ENCODE measurements around the gene RNF151.

DNA sequence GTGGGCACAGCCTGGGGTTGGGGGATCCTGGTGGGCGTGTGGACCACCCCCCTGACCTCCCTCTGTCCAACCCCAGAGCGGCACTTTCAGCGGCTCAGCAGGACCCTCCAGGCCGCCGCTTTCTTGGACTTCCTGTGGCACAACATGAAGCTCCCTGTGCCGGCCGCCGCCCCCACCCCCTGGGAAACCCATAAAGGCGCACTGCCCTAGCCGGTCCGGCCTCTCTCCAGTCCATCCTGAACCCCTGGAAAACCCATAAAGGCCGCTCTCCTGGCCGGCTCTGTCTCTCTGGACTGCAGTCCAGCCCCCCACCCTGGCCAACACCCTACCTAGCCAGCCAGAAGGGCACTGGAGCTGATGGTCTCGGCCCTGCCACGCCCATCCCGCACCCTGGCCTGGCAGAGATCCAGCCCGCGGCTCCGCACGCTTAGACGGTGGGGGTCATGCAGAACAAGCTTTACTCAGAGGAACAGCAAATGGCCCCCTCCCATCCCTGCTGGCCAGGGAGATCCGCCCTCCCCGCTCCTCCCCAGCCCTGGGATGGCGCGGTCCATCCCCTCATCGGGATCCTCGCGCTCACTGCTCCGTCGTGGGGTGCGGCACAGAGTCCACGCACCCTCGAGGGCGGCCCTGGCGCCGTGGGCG, 11.9 kb downstream of the RNF151 start:
- TF ChIP-seq, protein P1, sequence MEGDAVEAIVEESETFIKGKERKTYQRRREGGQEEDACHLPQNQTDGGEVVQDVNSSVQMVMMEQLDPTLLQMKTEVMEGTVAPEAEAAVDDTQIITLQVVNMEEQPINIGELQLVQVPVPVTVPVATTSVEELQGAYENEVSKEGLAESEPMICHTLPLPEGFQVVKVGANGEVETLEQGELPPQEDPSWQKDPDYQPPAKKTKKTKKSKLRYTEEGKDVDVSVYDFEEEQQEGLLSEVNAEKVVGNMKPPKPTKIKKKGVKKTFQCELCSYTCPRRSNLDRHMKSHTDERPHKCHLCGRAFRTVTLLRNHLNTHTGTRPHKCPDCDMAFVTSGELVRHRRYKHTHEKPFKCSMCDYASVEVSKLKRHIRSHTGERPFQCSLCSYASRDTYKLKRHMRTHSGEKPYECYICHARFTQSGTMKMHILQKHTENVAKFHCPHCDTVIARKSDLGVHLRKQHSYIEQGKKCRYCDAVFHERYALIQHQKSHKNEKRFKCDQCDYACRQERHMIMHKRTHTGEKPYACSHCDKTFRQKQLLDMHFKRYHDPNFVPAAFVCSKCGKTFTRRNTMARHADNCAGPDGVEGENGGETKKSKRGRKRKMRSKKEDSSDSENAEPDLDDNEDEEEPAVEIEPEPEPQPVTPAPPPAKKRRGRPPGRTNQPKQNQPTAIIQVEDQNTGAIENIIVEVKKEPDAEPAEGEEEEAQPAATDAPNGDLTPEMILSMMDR (IDR thresholded peaks at IDR 0.05), result no peak
- no peak for TF ChIP-seq TCF7L2 (IDR thresholded peaks at IDR 0.05; ENCODE audit: low read depth, low read length)
- TF ChIP-seq SIN3A (IDR thresholded peaks at IDR 0.05; ENCODE audit: borderline replicate concordance, insufficient read depth, low read depth, low read length), result no peak
- TF ChIP-seq POLR2AphosphoS5 (IDR thresholded peaks at IDR 0.05; ENCODE audit: low read depth, low read length), result no peak
- TF ChIP-seq, protein P2, sequence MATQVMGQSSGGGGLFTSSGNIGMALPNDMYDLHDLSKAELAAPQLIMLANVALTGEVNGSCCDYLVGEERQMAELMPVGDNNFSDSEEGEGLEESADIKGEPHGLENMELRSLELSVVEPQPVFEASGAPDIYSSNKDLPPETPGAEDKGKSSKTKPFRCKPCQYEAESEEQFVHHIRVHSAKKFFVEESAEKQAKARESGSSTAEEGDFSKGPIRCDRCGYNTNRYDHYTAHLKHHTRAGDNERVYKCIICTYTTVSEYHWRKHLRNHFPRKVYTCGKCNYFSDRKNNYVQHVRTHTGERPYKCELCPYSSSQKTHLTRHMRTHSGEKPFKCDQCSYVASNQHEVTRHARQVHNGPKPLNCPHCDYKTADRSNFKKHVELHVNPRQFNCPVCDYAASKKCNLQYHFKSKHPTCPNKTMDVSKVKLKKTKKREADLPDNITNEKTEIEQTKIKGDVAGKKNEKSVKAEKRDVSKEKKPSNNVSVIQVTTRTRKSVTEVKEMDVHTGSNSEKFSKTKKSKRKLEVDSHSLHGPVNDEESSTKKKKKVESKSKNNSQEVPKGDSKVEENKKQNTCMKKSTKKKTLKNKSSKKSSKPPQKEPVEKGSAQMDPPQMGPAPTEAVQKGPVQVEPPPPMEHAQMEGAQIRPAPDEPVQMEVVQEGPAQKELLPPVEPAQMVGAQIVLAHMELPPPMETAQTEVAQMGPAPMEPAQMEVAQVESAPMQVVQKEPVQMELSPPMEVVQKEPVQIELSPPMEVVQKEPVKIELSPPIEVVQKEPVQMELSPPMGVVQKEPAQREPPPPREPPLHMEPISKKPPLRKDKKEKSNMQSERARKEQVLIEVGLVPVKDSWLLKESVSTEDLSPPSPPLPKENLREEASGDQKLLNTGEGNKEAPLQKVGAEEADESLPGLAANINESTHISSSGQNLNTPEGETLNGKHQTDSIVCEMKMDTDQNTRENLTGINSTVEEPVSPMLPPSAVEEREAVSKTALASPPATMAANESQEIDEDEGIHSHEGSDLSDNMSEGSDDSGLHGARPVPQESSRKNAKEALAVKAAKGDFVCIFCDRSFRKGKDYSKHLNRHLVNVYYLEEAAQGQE (IDR thresholded peaks at IDR 0.05; ENCODE audit: insufficient read depth in 1 of 2, low read depth in 2 of 2, low read length in 1 of 2), result no peak

Data from Panc1 (cell line).